OCI-LY1 (cell line): ENCODE measurements around the gene CYB561A3.

Source experiments
- EZH2 ChIP-seq: fragments of 200-600 bp; sonication (generic), shearing (Covaris generic); IDR thresholded peaks from 2 replicates; pipeline ENCODE4 v1.8.0; 2017; ENCODE audit warnings: borderline replicate concordance, mixed run types, mild to moderate bottlenecking, antibody characterized with exemption, low read length, moderate library complexity, mixed read lengths
- TF ChIP-seq, protein P1 (sequence below): fragments of 200-600 bp; sonication (generic), shearing (Covaris generic); IDR thresholded peaks from 2 replicates; pipeline ENCODE4 v1.5.1; 2017; ENCODE audit warnings: mild to moderate bottlenecking, antibody characterized with exemption, low read length, moderate library complexity, mixed read lengths

DNA sequence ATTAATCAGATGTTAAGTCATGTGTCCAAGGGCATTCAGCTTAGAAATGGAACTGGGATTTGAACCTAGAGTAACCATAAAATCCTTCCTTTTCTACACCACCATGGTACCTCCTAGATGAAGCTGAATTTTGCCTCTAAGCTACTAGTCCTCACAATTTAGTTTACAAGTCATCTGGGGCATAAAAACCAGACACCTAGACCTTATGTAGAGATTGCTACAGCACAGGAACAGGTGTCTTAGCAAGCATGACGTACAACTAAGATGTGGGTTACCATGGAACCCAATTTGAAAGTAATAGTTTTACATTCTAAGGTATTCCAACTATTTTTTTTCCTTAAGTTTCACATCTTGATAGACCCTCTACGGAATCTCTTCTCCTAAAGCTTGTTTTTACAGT lies 39.9 kb upstream of the CYB561A3 start:
- TF ChIP-seq, protein P1, sequence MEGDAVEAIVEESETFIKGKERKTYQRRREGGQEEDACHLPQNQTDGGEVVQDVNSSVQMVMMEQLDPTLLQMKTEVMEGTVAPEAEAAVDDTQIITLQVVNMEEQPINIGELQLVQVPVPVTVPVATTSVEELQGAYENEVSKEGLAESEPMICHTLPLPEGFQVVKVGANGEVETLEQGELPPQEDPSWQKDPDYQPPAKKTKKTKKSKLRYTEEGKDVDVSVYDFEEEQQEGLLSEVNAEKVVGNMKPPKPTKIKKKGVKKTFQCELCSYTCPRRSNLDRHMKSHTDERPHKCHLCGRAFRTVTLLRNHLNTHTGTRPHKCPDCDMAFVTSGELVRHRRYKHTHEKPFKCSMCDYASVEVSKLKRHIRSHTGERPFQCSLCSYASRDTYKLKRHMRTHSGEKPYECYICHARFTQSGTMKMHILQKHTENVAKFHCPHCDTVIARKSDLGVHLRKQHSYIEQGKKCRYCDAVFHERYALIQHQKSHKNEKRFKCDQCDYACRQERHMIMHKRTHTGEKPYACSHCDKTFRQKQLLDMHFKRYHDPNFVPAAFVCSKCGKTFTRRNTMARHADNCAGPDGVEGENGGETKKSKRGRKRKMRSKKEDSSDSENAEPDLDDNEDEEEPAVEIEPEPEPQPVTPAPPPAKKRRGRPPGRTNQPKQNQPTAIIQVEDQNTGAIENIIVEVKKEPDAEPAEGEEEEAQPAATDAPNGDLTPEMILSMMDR = no peak
- TF ChIP-seq EZH2 = no peak
